SK-N-SH (cell line): ENCODE results near the gene TANC2. TPM values are rescaled to one million over a fixed set of nuclear protein-coding genes. Genes with fewer than 3 reads are reported as not detected.

Experiments
- CTCF ChIA-PET: fragments of 300-600, 350-600 bp; formaldehyde crosslinking; extraction: SDS; loops from one replicate; lab custom pipeline; 2021; lab: Yijun Ruan, JAX
- POLR2A ChIA-PET: fragments of 350-600 bp; sonication (Branson Sonifier 250); formaldehyde crosslinking; extraction: SDS; loops from one replicate; lab custom pipeline; 2020; ENCODE audit warnings: antibody characterized with exemption, inconsistent platforms; lab: Yijun Ruan, JAX
- DNase-seq: peaks from one replicate; pipeline ENCODE4 v3.0.0; 2012
- H2AFZ ChIP-seq: fragments of 200-600 bp; sonication (generic); 2 replicates; pipeline ENCODE4 v1.8.1; 2016; ENCODE audit warnings: antibody characterized with exemption, mild to moderate bottlenecking, low read depth
- H3F3A ChIP-seq: fragments of 200-600 bp; sonication (generic); replicated peaks from 2 replicates; pipeline ENCODE3; 2016; ENCODE audit warnings: antibody characterized with exemption, mild to moderate bottlenecking; ENCODE audit not compliant: insufficient read depth
- H3K27ac ChIP-seq, 2 experiments: fragments of 200-500 bp in 1 of 2; fragments of 200-600 bp in 1 of 2; sonication (Bioruptor generic) in 1 of 2; sonication (generic), shearing (Covaris generic) in 1 of 2; 2 replicates each; pipeline versions ENCODE4 v1.5.1 to v1.6.1; 2014 to 2016; ENCODE audit warnings: low read depth in 2 of 2, inconsistent platforms in 1 of 2, low read length in 1 of 2, mild to moderate bottlenecking in 1 of 2, mixed read lengths in 1 of 2
- H3K27me3 ChIP-seq: fragments of 200-600 bp; sonication (generic), shearing (Covaris generic); 2 replicates; pipeline ENCODE4 v1.6.1; 2016; ENCODE audit warnings: mixed run types; ENCODE audit not compliant: insufficient read depth
- H3K36me3 ChIP-seq, 2 experiments: fragments of 200-500 bp in 1 of 2; fragments of 200-600 bp in 1 of 2; sonication (Bioruptor generic) in 1 of 2; sonication (generic) in 1 of 2; replicated peaks in 1 of 2; 2 replicates each; pipeline versions ENCODE3 to v1.5.1; 2014 to 2016; ENCODE audit warnings: low read length in 1 of 2, mild to moderate bottlenecking in 1 of 2; ENCODE audit not compliant: insufficient read depth in 2 of 2, control insufficient read depth in 1 of 2
- H3K4me1 ChIP-seq, 2 experiments: fragments of 200-500 bp in 1 of 2; fragments of 200-600 bp in 1 of 2; sonication (Bioruptor generic) in 1 of 2; sonication (generic), shearing (Covaris generic) in 1 of 2; 2 replicates each; pipeline versions ENCODE4 v1.5.1 to v1.6.1; 2014 to 2016; ENCODE audit warnings: low read depth in 1 of 2, low read length in 1 of 2, mixed run types in 1 of 2; ENCODE audit not compliant: insufficient read depth in 2 of 2, control insufficient read depth in 1 of 2
- H3K4me2 ChIP-seq: fragments of 200-600 bp; sonication (generic), shearing (Covaris generic); 2 replicates; pipeline ENCODE4 v1.6.1; 2017; ENCODE audit warnings: mixed run types
- H3K4me3 ChIP-seq, 2 experiments: fragments of 200-500 bp in 1 of 2; fragments of 200-600 bp in 1 of 2; sonication (Bioruptor generic) in 1 of 2; sonication (generic), shearing (Covaris generic) in 1 of 2; 2 replicates each; pipeline versions ENCODE4 v1.5.1 to v1.8.1; 2014 to 2016; ENCODE audit warnings: low read depth in 2 of 2, inconsistent platforms in 1 of 2, low read length in 1 of 2, mild to moderate bottlenecking in 1 of 2, mixed read lengths in 1 of 2, moderate library complexity in 1 of 2
- H3K79me2 ChIP-seq: fragments of 200-600 bp; sonication (generic); 2 replicates; pipeline ENCODE4 v1.8.1; 2017; ENCODE audit warnings: mild to moderate bottlenecking; ENCODE audit not compliant: insufficient read depth
- H3K9ac ChIP-seq: fragments of 200-600 bp; sonication (generic); 2 replicates; pipeline ENCODE4 v1.6.1; 2017; ENCODE audit warnings: mixed run types
- H3K9me2 ChIP-seq: fragments of 200-600 bp; sonication (generic); 2 replicates; pipeline ENCODE4 v1.6.1; 2017; ENCODE audit warnings: mixed run types
- H3K9me3 ChIP-seq: fragments of 200-600 bp; sonication (generic); 2 replicates; pipeline ENCODE4 v1.6.1; 2017; ENCODE audit warnings: mixed run types, mild to moderate bottlenecking, moderate library complexity
- H4K20me1 ChIP-seq: fragments of 200-600 bp; sonication (generic); 2 replicates; pipeline ENCODE4 v1.6.1; 2017; ENCODE audit warnings: mild to moderate bottlenecking, mixed run types; ENCODE audit not compliant: insufficient read depth
- CHD2 ChIP-seq: fragments of 150-350 bp; IDR thresholded peaks from 2 replicates; pipeline ENCODE4 v1.6.1; 2018; ENCODE audit warnings: low read length; ENCODE audit not compliant: partially characterized antibody
- CTCF ChIP-seq: fragments of 200-600 bp; sonication (generic); IDR thresholded peaks from 2 replicates; pipeline ENCODE4 v1.6.1; 2017; ENCODE audit warnings: antibody characterized with exemption, mild to moderate bottlenecking, moderate library complexity
- ELF1 ChIP-seq: IDR thresholded peaks from 2 replicates; pipeline ENCODE4 v1.4.0; 2012
- EP300 ChIP-seq, 2 experiments: IDR thresholded peaks; 2 replicates each; pipeline versions ENCODE4 v1.4.0 to v1.6.1; 2012; ENCODE audit warnings: borderline replicate concordance in 1 of 2, low read depth in 1 of 2, low read length in 1 of 2
- FOXM1 ChIP-seq: IDR thresholded peaks from 2 replicates; pipeline ENCODE4 v1.4.0; 2012; ENCODE audit warnings: low read depth, mild to moderate bottlenecking
- GATA2 ChIP-seq: sonication (generic); formaldehyde crosslinking; IDR thresholded peaks from 2 replicates; pipeline ENCODE4 v1.5.0; 2020; ENCODE audit warnings: mild to moderate bottlenecking, missing genetic modification reagents
- JUND ChIP-seq: IDR thresholded peaks from 2 replicates; pipeline ENCODE4 v1.4.0; 2012
- MEF2A ChIP-seq: IDR thresholded peaks from 2 replicates; pipeline ENCODE4 v1.4.0; 2012; ENCODE audit warnings: low read depth, borderline replicate concordance
- MXI1 ChIP-seq: IDR thresholded peaks from 2 replicates; pipeline ENCODE4 v1.6.1; 2012; ENCODE audit warnings: mild to moderate bottlenecking, low read depth, low read length, improper control_type of control experiment
- NFIC ChIP-seq: IDR thresholded peaks from 2 replicates; pipeline ENCODE4 v1.4.0; 2012; ENCODE audit warnings: borderline replicate concordance
- NRF1 ChIP-seq: IDR thresholded peaks from 2 replicates; pipeline ENCODE4 v1.6.1; 2012; ENCODE audit warnings: low read depth, mild to moderate bottlenecking, low read length
- PBX3 ChIP-seq: IDR thresholded peaks from 2 replicates; pipeline ENCODE4; 2012
- POLR2AphosphoS5 ChIP-seq: IDR thresholded peaks from 2 replicates; pipeline ENCODE4 v1.6.1; 2012; ENCODE audit warnings: low read depth, low read length
- RAD21 ChIP-seq: IDR thresholded peaks from 2 replicates; pipeline ENCODE4 v1.6.1; 2012; ENCODE audit warnings: mild to moderate bottlenecking, low read length
- RCOR1 ChIP-seq: fragments of 150-350 bp; IDR thresholded peaks from 2 replicates; pipeline ENCODE4 v1.6.1; 2017; ENCODE audit warnings: antibody characterized with exemption, low read length
- RFX5 ChIP-seq: IDR thresholded peaks from 2 replicates; pipeline ENCODE4 v1.6.1; 2012; ENCODE audit warnings: mild to moderate bottlenecking, improper control_type of control experiment, low read length
- RXRA ChIP-seq: IDR thresholded peaks from 2 replicates; pipeline ENCODE4 v1.4.0; 2012; ENCODE audit warnings: low read depth, mild to moderate bottlenecking, borderline replicate concordance
- SIN3A ChIP-seq: IDR thresholded peaks from 2 replicates; pipeline ENCODE4 v1.6.1; 2012; ENCODE audit warnings: low read depth, mild to moderate bottlenecking, low read length, moderate library complexity, borderline replicate concordance
- SMC3 ChIP-seq: IDR thresholded peaks from 2 replicates; pipeline ENCODE4 v1.6.1; 2012; ENCODE audit warnings: low read depth, low read length, improper control_type of control experiment
- TAF1 ChIP-seq: IDR thresholded peaks from 2 replicates; pipeline ENCODE4 v1.6.1; 2012; ENCODE audit warnings: low read depth, mild to moderate bottlenecking, low read length, moderate library complexity, borderline replicate concordance
- TCF12 ChIP-seq: IDR thresholded peaks from 2 replicates; pipeline ENCODE4 v1.4.0; 2012
- TEAD4 ChIP-seq: IDR thresholded peaks from 2 replicates; pipeline ENCODE4 v1.4.0; 2012; ENCODE audit warnings: mild to moderate bottlenecking, borderline replicate concordance; ENCODE audit not compliant: insufficient read depth
- USF1 ChIP-seq: IDR thresholded peaks from 2 replicates; pipeline ENCODE4 v1.4.0; 2012; ENCODE audit warnings: low read depth, borderline replicate concordance
- YY1 ChIP-seq: IDR thresholded peaks from 2 replicates; pipeline ENCODE4 v1.4.0; 2012; ENCODE audit warnings: low read depth, mild to moderate bottlenecking
- ZBTB33 ChIP-seq: IDR thresholded peaks from 2 replicates; pipeline ENCODE4 v1.4.0; 2012; ENCODE audit warnings: low read depth, borderline replicate concordance
- WGBS: methylation state at CpG from one replicate; pipeline ENCODE4 v1.1.6; 2017; ENCODE audit warnings: low lambda C conversion rate; 5-methylcytosine and 5-hydroxymethylcytosine counted together
- polyA plus RNA-seq, 3 experiments: library from polyadenylated mRNA; depleted of rRNA; stranded (reverse); fragments of >200 nt; gene quantifications; 2 replicates each; pipeline ENCODE4 v1.2.3, GENCODE V29; 2012
- TF ChIP-seq, protein P1 (sequence below): IDR thresholded peaks from 2 replicates; pipeline ENCODE4 v1.4.0; 2012; ENCODE audit warnings: low read depth
- TF ChIP-seq, protein P2 (sequence below): fragments of 150-350 bp; IDR thresholded peaks from 2 replicates; pipeline ENCODE4 v1.6.1; 2017; ENCODE audit warnings: antibody characterized with exemption, low read length, low read depth, borderline replicate concordance

Gene TANC2
- 23.0 and 26.4 TPM in 2 replicates for polyA plus RNA-seq (2012; rRNA removed)
- 14.4 and 17.0 TPM in 2 replicates for polyA plus RNA-seq (2012; cell fraction: cytosol; rRNA removed)
- 46.6 and 65.1 TPM in 2 replicates for polyA plus RNA-seq (2012; cell fraction: nucleus; rRNA removed)

GRCh38 chr17:62965686-62966425 is at the start of gene TANC2:
TANC2 (plus strand) TSS chr17:62966235; CDS start chr17:63009560, 43,325 bp downstream.
- peak within 1 kb of the TSS; percentile 77 to 90 for H3K4me3 ChIP-seq
- peaks cover 2 to 4% of the 10 kb centered on the region in 2 experiments for H3K36me3 ChIP-seq
- H3K79me2 ChIP-seq: peaks cover 44% of the 10 kb centered on the region
- H3K4me1 ChIP-seq: peaks cover 4 to 32% of the 10 kb centered on the region in 2 experiments; a peak in 3 of 4 replicates
- TF ChIP-seq RCOR1: peak; percentile 53
- TF ChIP-seq PBX3: peak; percentile 51; the same call in 1 of the 2 replicates
- no peak; the same call in 1 of the 2 replicates for TF ChIP-seq RXRA
- TF ChIP-seq NRF1: peak; percentile 74
- TF ChIP-seq RFX5: no peak
- TF ChIP-seq TCF12: no peak
- TF ChIP-seq NFIC: no peak
- TF ChIP-seq USF1: peak; percentile 91
- no peak for TF ChIP-seq GATA2 (CRISPR knock-in tag)
- TF ChIP-seq MEF2A: no peak
- TF ChIP-seq ZBTB33: no peak
- TF ChIP-seq CHD2: peak; percentile 66
- TF ChIP-seq SMC3: peak; percentile 23; the same call in 1 of the 2 replicates
- no peak; a peak in 1 of 4 replicates for TF ChIP-seq EP300 (IDR thresholded peaks at IDR 0.05; ENCODE audit: borderline replicate concordance in 1 of 2, low read depth in 1 of 2, low read length in 1 of 2)
- no peak for TF ChIP-seq TEAD4
- TF ChIP-seq CTCF: no peak
- no peak for TF ChIP-seq JUND
- TF ChIP-seq MXI1: peak; percentile 67; the same call in 1 of the 2 replicates
- peak; percentile 41; the same call in 1 of the 2 replicates for TF ChIP-seq SIN3A
- TF ChIP-seq, protein P1, sequence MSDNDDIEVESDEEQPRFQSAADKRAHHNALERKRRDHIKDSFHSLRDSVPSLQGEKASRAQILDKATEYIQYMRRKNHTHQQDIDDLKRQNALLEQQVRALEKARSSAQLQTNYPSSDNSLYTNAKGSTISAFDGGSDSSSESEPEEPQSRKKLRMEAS: peak; percentile 93
- TF ChIP-seq, protein P2, sequence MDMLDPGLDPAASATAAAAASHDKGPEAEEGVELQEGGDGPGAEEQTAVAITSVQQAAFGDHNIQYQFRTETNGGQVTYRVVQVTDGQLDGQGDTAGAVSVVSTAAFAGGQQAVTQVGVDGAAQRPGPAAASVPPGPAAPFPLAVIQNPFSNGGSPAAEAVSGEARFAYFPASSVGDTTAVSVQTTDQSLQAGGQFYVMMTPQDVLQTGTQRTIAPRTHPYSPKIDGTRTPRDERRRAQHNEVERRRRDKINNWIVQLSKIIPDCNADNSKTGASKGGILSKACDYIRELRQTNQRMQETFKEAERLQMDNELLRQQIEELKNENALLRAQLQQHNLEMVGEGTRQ: peak; percentile 75
- no peak for TF ChIP-seq FOXM1
- TF ChIP-seq RAD21: no peak
- TF ChIP-seq YY1: no peak
- TF ChIP-seq TAF1: peak; percentile 49
- peak; percentile 55 for TF ChIP-seq POLR2AphosphoS5
- no peak for TF ChIP-seq ELF1
- TF ChIP-seq, all 33 proteins: peak for 12
- Histone ChIP-seq H3K9me3 (no peaks in the 10 kb centered on the region), H3F3A (peaks cover 16% of the 10 kb centered on the region), H3K27ac (peak within 1 kb of the TSS; percentile 54 to 92), H3K9ac (peak within 1 kb of the TSS; percentile 80), H3K9me2 (no peaks in the 10 kb centered on the region), H3K27me3 (no peaks in the 10 kb centered on the region), H3K4me2 (peak within 1 kb of the TSS; percentile 76), H2AFZ (peak within 1 kb of the TSS; percentile 83), H4K20me1 (peaks cover 10% of the 10 kb centered on the region)
- WGBS: 16% methylated on average over 15 of the region's 81 CpGs
- ChIA-PET POLR2A (interaction anchor here (0.6 to 1.2 kb wide), 3 partner anchors 89 to 259 kb away, joined by 3 read pairs; no protein-coding TSS in a partner anchor), CTCF (interaction anchor here (0.7 to 5.1 kb wide), 8 partner anchors 9 to 441 kb away, joined by 3 to 61 read pairs (median 4); no protein-coding TSS in a partner anchor)
- DNase-seq: peak; percentile 99
